Measurements from ENCODE around the gene TBX4. TPM values are rescaled to one million over a fixed set of nuclear protein-coding genes. Genes with fewer than 3 reads are reported as not detected.

Gene TBX4
- total RNA-seq, 2 donors from 2014 or later, result not detected

GRCh38 chr17:61451538-61452300, 503 bp upstream of the TBX4 start:
- TF ChIP-seq CTCF (IDR thresholded peaks at IDR 0.05), result no peak
- peak; percentile 52 for DNase-seq (ENCODE audit: low spot score)
- H3K9me3 ChIP-seq, result no peaks in the 10 kb centered on the region
- peaks cover 0 to 25% of the 10 kb centered on the region in 2 donors for H3K4me1 ChIP-seq
- H3K27ac ChIP-seq, result no peak overlapping the region
- no peaks in the 10 kb centered on the region for H3K36me3 ChIP-seq
- H3K27me3 ChIP-seq, result peaks cover 38 to 56% of the 10 kb centered on the region in 2 donors
- peak overlapping the region in 1 of 2 donors; percentile 42 for H3K4me3 ChIP-seq

- peaks cover 0 to 36% of the 10 kb centered on the region in 2 donors for H3K4me1 ChIP-seq
- no peak for TF ChIP-seq CTCF (IDR thresholded peaks at IDR 0.05)
- no peak for DNase-seq (ENCODE audit: low spot score)
- H3K27ac ChIP-seq, result no peak overlapping the region
- H3K9me3 ChIP-seq, result no peaks in the 10 kb centered on the region
- H3K36me3 ChIP-seq, result no peaks in the 10 kb centered on the region
- H3K4me3 ChIP-seq, result no peak overlapping the region
- peaks cover 47 to 61% of the 10 kb centered on the region in 2 donors for H3K27me3 ChIP-seq
Measured at GRCh38 chr17:61453566-61454380, 1.6 kb downstream of the TBX4 start.

- Histone ChIP-seq H3K27ac (no peak overlapping the region), H3K9me3 (no peaks in the 10 kb centered on the region), H3K36me3 (no peaks in the 10 kb centered on the region), H3K27me3 (peaks cover 47 to 61% of the 10 kb centered on the region in 2 donors), H3K4me1 (peaks cover 0 to 36% of the 10 kb centered on the region in 2 donors), H3K4me3 (no peak overlapping the region)
- DNase-seq (ENCODE audit: low spot score), result peak; percentile 49
- TF ChIP-seq CTCF (IDR thresholded peaks at IDR 0.05), result no peak
Measured at GRCh38 chr17:61454381-61455323, 2.4 kb downstream of the TBX4 start.

- Histone ChIP-seq H3K27me3 (peaks cover 47 to 61% of the 10 kb centered on the region in 2 donors), H3K4me1 (peaks cover 0 to 36% of the 10 kb centered on the region in 2 donors), H3K36me3 (no peaks in the 10 kb centered on the region), H3K27ac (no peak overlapping the region), H3K4me3 (no peak overlapping the region), H3K9me3 (no peaks in the 10 kb centered on the region)
- peak; percentile 34 for DNase-seq (ENCODE audit: low spot score)
- no peak for TF ChIP-seq CTCF (IDR thresholded peaks at IDR 0.05)
Measured at GRCh38 chr17:61455324-61456060, 3.3 kb downstream of the TBX4 start.

All from right atrium auricular region (tissue), 2 donors.